ENCODE results near the gene PLA2G4E.

- TF ChIP-seq CTCF (IDR thresholded peaks at IDR 0.05) (no peak), POLR2AphosphoS5 (IDR thresholded peaks at IDR 0.05) (no peak), POLR2A (IDR thresholded peaks at IDR 0.05) (no peak), EP300 (IDR thresholded peaks at IDR 0.05) (no peak)
Observed at GRCh38 chr15:42009474-42009873, 11.4 kb downstream of the PLA2G4E start.
